HG03354 (cell line): ENCODE data around the gene HSD17B1.

Source experiments
- ATAC-seq: cut with Tn5 transposase; IDR thresholded peaks from one replicate; pipeline ENCODE4 v1.9.1; 2021; ENCODE audit warnings: mild to moderate bottlenecking; ENCODE audit not compliant: unreplicated experiment, poor library complexity, severe bottlenecking

The HSD17B1 gene

GRCh38 chr17:42590886-42591285 lies 38.2 kb downstream of the HSD17B1 start:
- ATAC-seq: no peak

GRCh38 chr17:42591411-42591810 lies 38.7 kb downstream of the HSD17B1 start:
- ATAC-seq: no peak

DNA sequence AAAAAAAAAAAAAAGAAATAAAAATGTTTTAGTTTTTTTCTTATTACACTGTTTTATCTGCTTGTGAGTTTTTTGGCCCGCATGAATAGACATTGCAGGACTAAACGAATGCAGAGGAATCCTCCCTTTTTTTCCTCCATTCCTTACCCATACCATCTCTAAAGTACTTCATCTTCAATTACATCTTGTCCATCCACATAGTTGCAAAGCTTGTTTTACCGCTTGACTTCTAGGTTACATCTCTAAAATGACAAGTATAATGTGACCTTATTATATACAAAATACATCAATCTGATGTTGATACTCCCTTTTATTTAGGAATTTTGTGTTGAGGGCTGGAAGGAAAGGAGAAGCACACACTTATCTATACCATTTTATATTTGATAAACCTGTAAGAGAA lies 43.7 kb downstream of the HSD17B1 start:
- ATAC-seq: no peak

DNA sequence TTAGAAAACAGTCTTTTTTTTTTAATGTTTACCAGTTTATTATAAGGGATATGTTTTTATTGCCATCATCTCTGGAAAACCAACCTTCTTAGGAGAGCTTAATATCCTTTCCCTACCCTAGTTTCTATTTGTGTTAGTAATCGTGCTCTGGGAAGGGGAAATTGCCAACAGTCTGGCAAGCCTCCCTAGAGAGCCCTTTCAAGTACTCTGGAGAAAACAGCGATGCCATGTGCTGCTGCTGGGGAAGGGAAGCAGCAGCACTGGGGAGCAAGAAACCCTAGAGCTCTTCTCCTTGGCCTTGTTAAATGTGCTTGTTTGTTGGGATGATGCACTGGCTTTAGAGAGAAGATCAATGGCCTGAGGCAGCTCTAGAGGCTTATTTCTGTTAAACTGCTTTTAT lies 46.2 kb downstream of the HSD17B1 start:
- no peak for ATAC-seq

DNA sequence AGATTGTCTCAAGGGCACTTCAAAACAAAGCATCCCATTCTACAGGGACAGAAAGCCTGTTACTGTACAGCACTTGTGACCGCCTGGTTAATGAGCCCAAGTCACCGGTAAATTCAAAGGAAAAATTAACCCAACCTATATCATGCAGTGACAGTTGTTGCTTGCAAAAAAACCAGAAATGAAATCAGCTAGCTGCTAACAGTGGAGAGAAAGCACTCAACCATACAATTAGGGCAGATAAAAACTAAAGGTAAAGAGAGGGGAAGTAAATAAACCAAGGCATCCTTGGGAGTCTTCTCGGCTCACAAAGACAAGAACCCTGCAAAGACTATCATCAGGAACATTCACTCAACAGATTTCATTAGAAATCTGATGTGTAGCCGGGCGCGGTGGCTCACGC lies 50.6 kb downstream of the HSD17B1 start:
- no peak for ATAC-seq
